Measurements from ENCODE around the gene MCC. TPM values are rescaled to one million over a fixed set of nuclear protein-coding genes. Genes with fewer than 3 reads are reported as not detected.

The MCC gene
- total and polyA plus RNA-seq, 2 of the 4 experiments (the other 2 are of a cell fraction): 5.0 to 20.6 TPM

DNA sequence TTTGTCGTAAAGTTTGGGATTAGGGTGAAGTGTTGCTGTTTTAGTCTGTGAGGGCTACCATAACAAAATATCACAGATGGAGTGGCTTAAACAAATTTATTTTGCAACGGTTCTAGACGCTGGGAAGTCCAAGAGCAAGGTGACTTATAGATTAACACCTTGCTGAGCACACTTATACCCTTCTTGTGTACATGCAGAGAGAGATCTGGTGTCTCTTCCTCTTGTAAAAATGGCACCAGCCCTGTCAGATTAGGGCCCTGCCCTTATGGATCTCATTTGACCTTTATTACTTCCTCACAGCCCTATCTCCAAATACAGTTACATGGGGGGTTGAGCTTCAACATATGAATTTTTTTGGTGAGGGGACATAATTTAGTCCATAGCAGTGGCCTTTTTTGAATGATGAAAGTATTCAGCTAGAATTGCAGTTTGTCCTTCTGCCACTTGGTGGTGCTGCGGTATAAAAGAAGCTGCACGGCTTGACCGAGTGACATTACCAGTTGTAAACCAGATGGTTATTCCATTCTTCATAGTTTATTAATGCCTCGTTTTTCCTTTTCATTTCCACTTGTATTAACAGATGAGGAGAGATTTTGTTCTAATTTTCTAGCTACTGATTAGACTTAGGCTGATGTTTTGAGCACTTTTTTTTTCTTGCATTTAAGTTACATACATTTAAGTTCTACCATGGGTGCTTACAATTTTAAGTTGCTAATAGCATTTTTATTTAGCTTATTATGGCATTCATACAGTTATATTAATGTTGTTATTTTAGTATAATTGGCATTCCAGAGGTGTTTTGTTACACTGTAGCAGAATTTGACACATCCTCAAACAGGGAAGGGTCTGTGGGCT lies 492.3 kb downstream of the MCC start (continued):
- TF ChIP-seq, protein P1, sequence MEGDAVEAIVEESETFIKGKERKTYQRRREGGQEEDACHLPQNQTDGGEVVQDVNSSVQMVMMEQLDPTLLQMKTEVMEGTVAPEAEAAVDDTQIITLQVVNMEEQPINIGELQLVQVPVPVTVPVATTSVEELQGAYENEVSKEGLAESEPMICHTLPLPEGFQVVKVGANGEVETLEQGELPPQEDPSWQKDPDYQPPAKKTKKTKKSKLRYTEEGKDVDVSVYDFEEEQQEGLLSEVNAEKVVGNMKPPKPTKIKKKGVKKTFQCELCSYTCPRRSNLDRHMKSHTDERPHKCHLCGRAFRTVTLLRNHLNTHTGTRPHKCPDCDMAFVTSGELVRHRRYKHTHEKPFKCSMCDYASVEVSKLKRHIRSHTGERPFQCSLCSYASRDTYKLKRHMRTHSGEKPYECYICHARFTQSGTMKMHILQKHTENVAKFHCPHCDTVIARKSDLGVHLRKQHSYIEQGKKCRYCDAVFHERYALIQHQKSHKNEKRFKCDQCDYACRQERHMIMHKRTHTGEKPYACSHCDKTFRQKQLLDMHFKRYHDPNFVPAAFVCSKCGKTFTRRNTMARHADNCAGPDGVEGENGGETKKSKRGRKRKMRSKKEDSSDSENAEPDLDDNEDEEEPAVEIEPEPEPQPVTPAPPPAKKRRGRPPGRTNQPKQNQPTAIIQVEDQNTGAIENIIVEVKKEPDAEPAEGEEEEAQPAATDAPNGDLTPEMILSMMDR (conservative IDR thresholded peaks at IDR 0.05; ENCODE audit: low read depth, low read length): peak; percentile 97
- TF ChIP-seq POLR2A (IDR thresholded peaks at IDR 0.05; ENCODE audit: low read depth, low read length) (peak; percentile 73; the same call in 1 of the 2 replicates), RFX5 (IDR thresholded peaks at IDR 0.05; ENCODE audit: low read depth, low read length) (no peak), BHLHE40 (IDR thresholded peaks at IDR 0.05; ENCODE audit: low read depth, low read length) (no peak)
